SJSA1 (cell line): ENCODE measurements around the gene CDK8. TPM values are rescaled to one million over a fixed set of nuclear protein-coding genes. Genes with fewer than 3 reads are reported as not detected.

Source experiments
- DNase-seq, 2 experiments: peaks; one replicate each; pipeline ENCODE4 v3.0.0-alpha.2; 2015 to 2020; ENCODE audit warnings: low spot score in 2 of 2, low read depth in 1 of 2
- H3K27ac ChIP-seq: fragments of 250-450 bp; sonication (Bioruptor Pico); 2 replicates; pipeline ENCODE4 v1.5.1; 2020; ENCODE audit warnings: mild to moderate bottlenecking, moderate library complexity
- H3K27me3 ChIP-seq: fragments of 250-450 bp; sonication (Bioruptor Pico); replicated peaks from 2 replicates; pipeline ENCODE4 v1.5.1; 2020; ENCODE audit warnings: mild to moderate bottlenecking, moderate library complexity
- H3K36me3 ChIP-seq: fragments of 250-450 bp; sonication (Bioruptor Pico); 2 replicates; pipeline ENCODE4 v1.5.1; 2020; ENCODE audit warnings: mild to moderate bottlenecking
- H3K4me1 ChIP-seq: fragments of 250-450 bp; sonication (Bioruptor Pico); replicated peaks from 2 replicates; pipeline ENCODE4 v1.6.1; 2021; ENCODE audit warnings: mild to moderate bottlenecking
- H3K4me3 ChIP-seq: fragments of 250-450 bp; sonication (Bioruptor Pico); 2 replicates; pipeline ENCODE4 v1.5.1; 2020; ENCODE audit warnings: mild to moderate bottlenecking
- H3K9me3 ChIP-seq: fragments of 250-450 bp; sonication (Bioruptor Pico); replicated peaks from 2 replicates; pipeline ENCODE4 v1.5.1; 2020; ENCODE audit warnings: mild to moderate bottlenecking
- total RNA-seq: library from RNA; depleted of rRNA; stranded (reverse); fragments of >200 nt; shearing (Covaris generic); gene quantifications from 2 replicates; pipeline ENCODE4 v1.2.3, GENCODE V29; 2014

The CDK8 gene
- total RNA-seq, 1 experiment from 2014 or later = 6.1 TPM

DNA sequence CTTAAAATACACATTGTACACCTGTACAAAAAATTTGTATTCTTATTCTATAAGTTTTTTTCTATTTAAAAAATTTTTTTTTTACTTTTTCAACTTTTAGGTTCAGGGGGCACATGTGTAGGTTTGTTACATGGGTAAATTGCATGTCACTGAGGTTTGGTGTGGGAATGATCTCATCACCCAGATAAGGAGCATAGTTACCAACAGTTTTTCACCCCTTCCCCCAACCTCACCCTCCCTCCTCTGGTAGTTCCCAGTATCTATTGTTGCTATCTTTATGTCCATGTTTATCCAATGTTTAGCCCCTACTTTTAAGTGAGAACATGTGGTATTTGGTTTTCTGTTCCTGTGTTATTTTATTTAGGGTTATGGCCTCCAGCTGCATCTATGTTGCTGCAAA, 89.9 kb downstream of the CDK8 start:
- H3K27me3 ChIP-seq = no peaks in the 10 kb centered on the region
- no peak for DNase-seq
- H3K36me3 ChIP-seq = no peaks in the 10 kb centered on the region
- H3K27ac ChIP-seq = no peak overlapping the region
- H3K9me3 ChIP-seq = no peaks in the 10 kb centered on the region
- no peaks in the 10 kb centered on the region for H3K4me1 ChIP-seq
- no peak overlapping the region for H3K4me3 ChIP-seq

DNA sequence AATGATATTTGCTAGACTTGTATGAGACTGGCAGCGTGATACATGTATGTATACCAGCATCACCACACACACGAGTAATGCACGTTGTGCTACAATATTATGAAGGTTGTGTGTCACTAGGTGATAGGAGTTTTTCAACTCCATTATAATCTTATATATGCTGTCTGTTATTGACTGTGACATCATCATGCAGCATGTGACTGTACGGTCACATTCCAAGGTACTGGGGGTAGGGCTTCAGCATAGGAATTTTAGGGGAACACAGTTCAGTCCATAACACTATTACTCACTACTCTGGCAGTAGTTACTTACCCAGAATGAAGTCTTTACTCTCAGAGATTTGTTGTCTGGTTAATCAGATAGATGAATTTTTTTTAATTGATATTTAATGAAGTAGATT, 91.1 kb downstream of the CDK8 start:
- DNase-seq = no peak

DNA sequence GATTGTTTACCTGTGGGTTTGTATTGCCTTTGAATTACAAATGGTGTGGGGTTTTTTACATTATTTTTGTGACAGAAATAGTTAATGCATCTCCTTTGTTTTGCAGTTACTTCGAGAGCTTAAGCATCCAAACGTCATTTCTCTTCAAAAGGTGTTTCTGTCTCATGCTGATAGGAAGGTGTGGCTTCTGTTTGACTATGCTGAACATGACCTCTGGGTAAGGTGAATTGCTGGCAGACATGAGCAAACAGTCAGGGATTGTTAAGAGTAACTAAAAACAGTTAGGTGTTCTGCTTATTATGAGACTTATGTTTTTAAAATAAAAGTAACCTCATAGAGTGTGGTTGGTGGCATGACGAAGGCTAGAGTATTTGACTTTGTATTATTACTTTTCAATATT, 95.0 kb downstream of the CDK8 start:
- no peaks in the 10 kb centered on the region for H3K4me1 ChIP-seq
- H3K36me3 ChIP-seq = no peaks in the 10 kb centered on the region
- no peak overlapping the region for H3K4me3 ChIP-seq
- H3K9me3 ChIP-seq = no peaks in the 10 kb centered on the region
- H3K27me3 ChIP-seq = no peaks in the 10 kb centered on the region
- DNase-seq = no peak
- no peak overlapping the region for H3K27ac ChIP-seq

More for the DNA sequence above, 91.1 kb downstream of the CDK8 start:
- no peak overlapping the region for H3K4me3 ChIP-seq
- no peaks in the 10 kb centered on the region for H3K9me3 ChIP-seq
- H3K27ac ChIP-seq = no peak overlapping the region
- H3K4me1 ChIP-seq = no peaks in the 10 kb centered on the region
- no peaks in the 10 kb centered on the region for H3K27me3 ChIP-seq
- H3K36me3 ChIP-seq = no peaks in the 10 kb centered on the region

- DNase-seq = no peak
These were observed 108.3 kb downstream of the CDK8 start for GRCh38 chr13:26362261-26362660.

GRCh38 chr13:26370553-26370952, 116.6 kb downstream of the CDK8 start:
- no peak overlapping the region for H3K27ac ChIP-seq
- no peaks in the 10 kb centered on the region for H3K9me3 ChIP-seq
- no peak for DNase-seq
- no peaks in the 10 kb centered on the region for H3K4me1 ChIP-seq
- H3K27me3 ChIP-seq = no peaks in the 10 kb centered on the region
- no peak overlapping the region for H3K4me3 ChIP-seq
- H3K36me3 ChIP-seq = no peaks in the 10 kb centered on the region

More at GRCh38 chr13:26362261-26362660, 108.3 kb downstream of the CDK8 start:
- Histone ChIP-seq H3K27me3 (no peaks in the 10 kb centered on the region), H3K4me1 (no peaks in the 10 kb centered on the region), H3K27ac (no peak overlapping the region), H3K9me3 (no peaks in the 10 kb centered on the region), H3K4me3 (no peak overlapping the region), H3K36me3 (no peaks in the 10 kb centered on the region)

DNA sequence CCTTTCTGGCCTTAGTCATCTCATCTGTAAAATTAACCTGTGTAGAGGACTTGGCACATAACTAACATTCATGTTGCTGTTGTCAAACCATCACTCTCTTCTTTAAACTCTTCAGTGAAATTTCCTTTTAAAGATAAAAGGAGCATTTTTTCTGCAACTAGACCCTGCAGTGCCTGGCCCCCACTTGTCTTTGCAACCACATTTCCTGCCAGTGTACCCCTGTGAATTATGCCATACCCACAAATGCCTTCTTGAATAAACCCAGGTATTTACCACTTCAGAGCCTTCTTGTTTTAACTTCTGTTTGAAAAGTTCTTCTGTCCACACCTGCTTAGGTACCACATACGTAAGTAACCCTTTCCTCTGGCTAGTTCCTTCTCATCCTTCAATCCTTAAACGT, 118.8 kb downstream of the CDK8 start:
- H3K27ac ChIP-seq = no peak overlapping the region
- no peaks in the 10 kb centered on the region for H3K9me3 ChIP-seq
- H3K27me3 ChIP-seq = no peaks in the 10 kb centered on the region
- no peak overlapping the region for H3K4me3 ChIP-seq
- no peaks in the 10 kb centered on the region for H3K36me3 ChIP-seq
- no peaks in the 10 kb centered on the region for H3K4me1 ChIP-seq
- DNase-seq = no peak

- no peak overlapping the region for H3K4me3 ChIP-seq
- no peak overlapping the region for H3K27ac ChIP-seq
- no peaks in the 10 kb centered on the region for H3K27me3 ChIP-seq
- H3K4me1 ChIP-seq = no peaks in the 10 kb centered on the region
- no peak for DNase-seq
- H3K36me3 ChIP-seq = no peaks in the 10 kb centered on the region
- H3K9me3 ChIP-seq = no peaks in the 10 kb centered on the region
These were observed 122.5 kb downstream of the CDK8 start for GRCh38 chr13:26376430-26376829.

DNA sequence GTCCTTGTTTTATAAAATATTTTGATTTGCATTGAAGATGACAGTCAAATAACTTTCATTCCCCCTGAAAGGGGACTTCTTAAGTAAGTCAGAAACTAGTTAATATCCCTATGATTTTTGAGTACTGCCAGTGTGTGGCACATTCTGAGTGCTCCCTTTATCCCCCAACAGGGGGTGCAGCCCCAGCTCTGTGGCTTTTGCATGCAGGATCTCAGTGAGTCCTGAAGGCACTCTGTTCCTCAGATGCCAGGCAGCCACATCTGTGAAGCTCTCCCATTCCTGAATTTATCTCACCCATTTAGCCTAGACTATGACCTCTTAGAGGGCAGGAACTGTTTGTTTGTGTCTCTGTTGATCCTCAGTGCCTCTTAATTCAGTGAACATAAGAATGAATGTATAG, 123.1 kb downstream of the CDK8 start:
- no peaks in the 10 kb centered on the region for H3K4me1 ChIP-seq
- DNase-seq = no peak
- no peaks in the 10 kb centered on the region for H3K36me3 ChIP-seq
- H3K9me3 ChIP-seq = no peaks in the 10 kb centered on the region
- H3K27me3 ChIP-seq = no peaks in the 10 kb centered on the region
- no peak overlapping the region for H3K27ac ChIP-seq
- H3K4me3 ChIP-seq = no peak overlapping the region

GRCh38 chr13:26378116-26378515, 124.2 kb downstream of the CDK8 start:
- Histone ChIP-seq H3K27me3 (no peaks in the 10 kb centered on the region), H3K4me3 (no peak overlapping the region), H3K4me1 (no peaks in the 10 kb centered on the region), H3K36me3 (no peaks in the 10 kb centered on the region), H3K9me3 (no peaks in the 10 kb centered on the region), H3K27ac (no peak overlapping the region)
- DNase-seq = no peak

- H3K4me3 ChIP-seq = no peak overlapping the region
- no peak for DNase-seq
- H3K27ac ChIP-seq = no peak overlapping the region
- H3K36me3 ChIP-seq = no peaks in the 10 kb centered on the region
- H3K27me3 ChIP-seq = no peaks in the 10 kb centered on the region
- no peaks in the 10 kb centered on the region for H3K9me3 ChIP-seq
- no peaks in the 10 kb centered on the region for H3K4me1 ChIP-seq
These were observed 125.9 kb downstream of the CDK8 start for GRCh38 chr13:26379831-26380230.

DNA sequence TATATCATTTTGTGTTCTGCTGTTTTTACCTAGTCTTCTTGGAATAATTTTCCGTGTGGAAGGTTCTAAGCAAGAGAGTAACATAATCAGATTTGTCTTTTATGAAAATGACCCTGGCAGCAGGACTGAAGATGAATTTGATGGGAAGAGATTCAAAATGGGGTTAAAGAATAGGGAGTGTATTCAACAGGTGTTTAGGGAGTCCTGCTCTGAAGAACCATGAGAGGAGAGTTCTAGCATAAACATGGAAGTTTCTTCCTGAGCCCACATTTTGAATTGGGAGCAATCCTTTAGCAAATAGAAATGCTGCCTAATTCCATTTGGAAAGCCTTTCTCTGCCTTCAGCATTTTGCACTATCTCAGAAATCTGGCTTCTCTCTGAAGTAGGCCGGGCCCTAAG, 127.0 kb downstream of the CDK8 start:
- Histone ChIP-seq H3K36me3 (no peaks in the 10 kb centered on the region), H3K27me3 (no peaks in the 10 kb centered on the region), H3K4me1 (no peaks in the 10 kb centered on the region), H3K9me3 (no peaks in the 10 kb centered on the region), H3K27ac (no peak overlapping the region), H3K4me3 (no peak overlapping the region)
- DNase-seq = no peak

DNA sequence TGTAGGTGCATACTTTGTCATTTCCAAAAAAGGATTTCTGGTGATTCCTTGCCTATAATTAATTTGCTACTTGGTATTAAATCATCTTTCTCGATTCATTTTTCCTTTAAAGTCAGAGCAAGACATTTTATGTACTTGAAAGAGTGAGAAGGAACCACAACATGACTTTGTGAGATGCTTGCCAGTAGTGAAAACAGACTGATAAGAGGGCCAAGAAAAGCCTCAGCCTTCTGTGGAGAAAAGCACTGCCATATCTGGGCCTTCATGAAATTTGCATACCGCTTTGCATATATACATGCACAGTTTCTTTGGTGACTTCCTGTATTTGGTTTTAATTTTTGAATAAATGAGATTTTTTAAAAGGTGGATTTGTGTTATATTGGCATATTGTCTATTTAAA, 128.4 kb downstream of the CDK8 start:
- DNase-seq = no peak
- Histone ChIP-seq H3K27me3 (no peaks in the 10 kb centered on the region), H3K36me3 (no peaks in the 10 kb centered on the region), H3K9me3 (no peaks in the 10 kb centered on the region), H3K4me3 (no peak overlapping the region), H3K4me1 (no peaks in the 10 kb centered on the region), H3K27ac (no peak overlapping the region)

- Histone ChIP-seq H3K27me3 (no peaks in the 10 kb centered on the region), H3K4me1 (no peaks in the 10 kb centered on the region), H3K36me3 (no peaks in the 10 kb centered on the region; the same call in 1 of the 2 replicates), H3K9me3 (no peaks in the 10 kb centered on the region), H3K27ac (no peak overlapping the region), H3K4me3 (no peak overlapping the region)
- DNase-seq = no peak
These were observed 128.9 kb downstream of the CDK8 start for GRCh38 chr13:26382835-26383234.

DNA sequence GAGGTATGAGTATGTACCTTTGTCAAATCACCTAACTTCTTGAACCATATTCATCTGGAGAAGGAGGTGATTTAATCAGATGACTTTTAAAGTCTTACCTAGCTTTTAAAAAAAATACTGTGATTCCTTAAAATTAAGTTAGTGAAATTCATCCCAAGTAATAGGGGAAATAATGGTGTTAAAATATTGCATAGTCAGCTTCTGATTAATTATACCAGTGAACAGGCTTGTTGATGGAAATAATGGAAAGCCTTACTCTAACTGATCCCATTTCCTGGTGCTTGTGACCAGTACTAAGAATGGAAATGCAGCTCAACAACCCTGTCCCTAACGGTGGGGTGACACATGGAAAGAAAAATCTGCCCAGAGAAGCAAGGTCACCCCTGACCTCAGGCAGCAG, 130.7 kb downstream of the CDK8 start:
- Histone ChIP-seq H3K27me3 (no peaks in the 10 kb centered on the region), H3K4me3 (no peak overlapping the region), H3K36me3 (no peaks in the 10 kb centered on the region; the same call in 1 of the 2 replicates), H3K9me3 (no peaks in the 10 kb centered on the region), H3K4me1 (no peaks in the 10 kb centered on the region), H3K27ac (no peak overlapping the region)
- no peak for DNase-seq

- H3K4me3 ChIP-seq = no peak overlapping the region
- H3K4me1 ChIP-seq = peaks cover 5% of the 10 kb centered on the region; the same call in 1 of the 2 replicates
- H3K36me3 ChIP-seq = no peaks in the 10 kb centered on the region; the same call in 1 of the 2 replicates
- no peaks in the 10 kb centered on the region for H3K27me3 ChIP-seq
- no peaks in the 10 kb centered on the region for H3K9me3 ChIP-seq
- no peak for DNase-seq
- H3K27ac ChIP-seq = no peak overlapping the region
These were observed 132.1 kb downstream of the CDK8 start for GRCh38 chr13:26386026-26386425.
